Measurements from ENCODE around the gene JDP2. TPM values are rescaled to one million over a fixed set of nuclear protein-coding genes. Genes with fewer than 3 reads are reported as not detected.
A peak's percentile ranks its signal among the peaks of the same experiment; 100 is the strongest.

JDP2 gene
- total RNA-seq, 1 experiment from 2014 or later = 22.8 TPM

- Histone ChIP-seq H3K79me2 (ENCODE audit: insufficient read depth, low read length) (no peaks in the 10 kb centered on the region), H3K27ac (ENCODE audit: insufficient read length, low read depth, low read length) (no peak overlapping the region), H4K91ac (ENCODE audit: insufficient read length, low read depth, low read length) (no peak overlapping the region), H3T11ph (ENCODE audit: low read length) (no peak overlapping the region), H2BK15ac (ENCODE audit: low read depth, low read length) (no peak overlapping the region), H3K9ac (ENCODE audit: extremely low read depth, insufficient read length, low read length) (no peak overlapping the region), H3K23me2 (ENCODE audit: insufficient read length, low read depth, low read length, poor library complexity, severe bottlenecking) (no peaks in the 10 kb centered on the region), H3K18ac (ENCODE audit: insufficient read length, low read depth, low read length) (no peak overlapping the region), H3K14ac (ENCODE audit: insufficient read depth, low read length) (no peak overlapping the region), H4K20me1 (ENCODE audit: control insufficient read depth, insufficient read depth, insufficient read length) (peaks cover 3% of the 10 kb centered on the region), H3K4me1 (ENCODE audit: insufficient read depth, low read length) (peaks cover 3% of the 10 kb centered on the region; the same call in 1 of the 2 replicates), H4K5ac (ENCODE audit: insufficient read length, low read depth, low read length) (no peak overlapping the region), H4K8ac (replicated peaks; ENCODE audit: insufficient read length, low read depth, low read length) (no peak overlapping the region), H3K79me1 (ENCODE audit: insufficient read depth, low read depth, low read length, poor library complexity, severe bottlenecking) (no peaks in the 10 kb centered on the region), H3K27me3 (ENCODE audit: insufficient read depth, low read length) (no peaks in the 10 kb centered on the region), H2BK120ac (ENCODE audit: low read depth, low read length, poor library complexity, severe bottlenecking) (no peak overlapping the region), H3K23ac (ENCODE audit: insufficient read length, low read depth, low read length) (no peak overlapping the region), H2AK5ac (ENCODE audit: insufficient read length, low read length) (no peak overlapping the region), H3K56ac (ENCODE audit: insufficient read length, low read depth, low read length) (no peak overlapping the region), H2BK20ac (ENCODE audit: low read depth, low read length, poor library complexity, severe bottlenecking) (no peak overlapping the region), H3K9me3 (ENCODE audit: control insufficient read depth, low read depth, low read length) (no peaks in the 10 kb centered on the region), H2BK12ac (ENCODE audit: insufficient read length, low read depth, low read length) (no peak overlapping the region), H3K4ac (ENCODE audit: low read depth, low read length) (no peak overlapping the region), H2BK5ac (ENCODE audit: insufficient read length, low read length) (no peak overlapping the region), H2AFZ (ENCODE audit: low read length) (no peak overlapping the region), H3K4me2 (ENCODE audit: insufficient read depth, insufficient read length, low read length) (no peak overlapping the region)
- H3K27ac Mint-ChIP-seq = no peak overlapping the region
- no peak for TF ChIP-seq CTCF (conservative IDR thresholded peaks at IDR 0.05)
- H3K4me1 Mint-ChIP-seq = peaks cover 39 to 48% of the 10 kb centered on the region in 2 experiments
- WGBS (ENCODE audit: extremely low coverage, insufficient read length, low lambda C conversion rate) = no CpG with 5 or more reads among the region's 13 CpGs
- peak; percentile 15 for DNase-seq
- H3K4me3 Mint-ChIP-seq = no peak overlapping the region
- H3K9me3 Mint-ChIP-seq = no peaks in the 10 kb centered on the region
- H3K36me3 Mint-ChIP-seq (ENCODE audit: insufficient read depth in 1 of 3, low read depth in 3 of 3) = peaks cover 17 to 52% (median 33%) of the 10 kb centered on the region in 3 experiments
- no peaks in the 10 kb centered on the region; the same call in 1 of the 2 replicates for H3K27me3 Mint-ChIP-seq (ENCODE audit: low read depth)
Measured at GRCh38 chr14:75439989-75440388, 12.2 kb downstream of the JDP2 start.
